Inflammatory macrophage (primary cell): ENCODE data around the gene GALNT2.

Experiments
- DNase-seq, 2 donors: peaks; one replicate each; pipeline ENCODE4 v3.0.0-alpha.2; 2020 to 2022

GALNT2 gene

GRCh38 chr1:230243583-230244353 lies 176.7 kb downstream of the GALNT2 start:
- DNase-seq: no peak

- no peak for DNase-seq
Observed at GRCh38 chr1:230246551-230246950, 179.5 kb downstream of the GALNT2 start.

- no peak for DNase-seq
Observed at GRCh38 chr1:230248016-230248888, 181.2 kb downstream of the GALNT2 start.

DNA sequence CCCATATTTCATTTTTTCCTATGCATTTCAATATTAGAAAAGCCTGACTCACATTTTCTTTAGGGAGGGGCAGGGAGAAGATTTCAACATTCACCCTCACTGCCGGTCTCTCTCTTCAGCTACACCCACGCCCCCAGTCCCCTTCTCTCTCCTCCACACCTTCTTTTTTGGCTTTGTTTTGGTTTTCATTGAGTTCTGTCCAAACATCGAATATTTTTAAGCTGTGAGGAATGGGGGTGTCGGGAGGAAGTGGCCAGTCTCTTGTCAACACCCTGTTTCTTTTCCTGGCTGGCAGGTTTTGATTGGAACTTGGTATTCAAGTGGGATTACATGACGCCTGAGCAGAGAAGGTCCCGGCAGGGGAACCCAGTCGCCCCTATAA lies 181.8 kb downstream of the GALNT2 start:
- no peak for DNase-seq

- DNase-seq: no peak
Observed at GRCh38 chr1:230249695-230250480, 182.8 kb downstream of the GALNT2 start.

- no peak for DNase-seq
Observed at GRCh38 chr1:230250666-230251065, 183.6 kb downstream of the GALNT2 start.

GRCh38 chr1:230251644-230252191 lies 184.7 kb downstream of the GALNT2 start:
- DNase-seq: no peak

- DNase-seq: no peak
Observed at GRCh38 chr1:230253150-230253549, 186.1 kb downstream of the GALNT2 start.

DNA sequence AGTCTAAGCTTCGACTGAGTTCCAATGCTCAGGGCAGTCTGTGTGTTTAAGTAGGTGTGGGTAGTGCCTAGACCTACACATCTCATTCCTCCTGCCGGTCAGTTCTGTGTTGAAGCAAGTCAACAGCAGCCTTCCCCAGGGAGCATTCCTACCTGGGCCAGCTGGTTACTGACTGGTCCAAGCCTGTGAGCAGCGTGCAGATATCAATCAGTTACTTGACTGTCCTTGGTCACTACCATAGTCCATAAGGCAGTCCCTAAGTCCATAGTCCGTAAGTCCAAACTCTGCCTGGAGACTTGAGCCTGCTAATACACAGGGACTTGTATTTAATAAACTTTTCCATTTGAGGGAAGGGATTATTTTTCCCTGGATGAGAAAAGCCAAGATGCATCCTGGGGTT lies 187.2 kb downstream of the GALNT2 start:
- DNase-seq: no peak

DNA sequence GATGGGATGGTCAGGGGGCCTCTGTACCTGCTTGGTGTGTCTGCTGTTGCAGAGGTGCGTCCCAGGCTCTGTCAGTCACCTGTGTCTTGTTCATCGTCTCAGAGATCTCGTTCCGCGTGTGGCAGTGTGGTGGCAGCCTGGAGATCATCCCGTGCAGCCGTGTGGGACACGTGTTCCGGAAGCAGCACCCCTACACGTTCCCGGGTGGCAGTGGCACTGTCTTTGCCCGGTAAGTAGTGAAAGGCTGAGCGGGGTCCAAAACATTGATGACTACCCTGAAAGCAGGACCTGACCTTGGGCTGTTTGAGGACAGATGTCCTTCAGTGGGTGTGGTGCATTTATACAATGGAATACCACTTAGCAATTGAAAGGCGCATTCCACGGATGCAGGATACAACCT lies 188.1 kb downstream of the GALNT2 start:
- DNase-seq: no peak

DNA sequence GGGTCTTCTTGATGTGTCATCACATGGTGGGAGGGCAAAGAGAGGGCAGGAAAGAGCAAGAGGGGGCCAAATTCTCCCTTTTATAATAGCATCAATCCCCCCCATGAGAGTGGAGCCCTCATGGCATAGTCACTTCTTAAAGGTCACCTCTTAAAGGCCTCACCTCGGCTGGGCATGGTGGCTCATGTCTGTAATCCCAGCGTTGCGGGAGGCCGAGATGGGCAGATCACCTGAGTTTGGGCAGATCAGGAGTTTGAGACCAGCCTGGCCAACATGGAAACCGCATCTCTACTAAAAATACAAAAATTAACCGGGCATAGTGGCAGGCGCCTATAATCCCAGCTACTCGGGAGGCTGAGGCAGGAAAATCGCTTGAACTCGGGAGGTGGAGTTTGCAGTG lies 189.0 kb downstream of the GALNT2 start:
- DNase-seq: no peak

DNA sequence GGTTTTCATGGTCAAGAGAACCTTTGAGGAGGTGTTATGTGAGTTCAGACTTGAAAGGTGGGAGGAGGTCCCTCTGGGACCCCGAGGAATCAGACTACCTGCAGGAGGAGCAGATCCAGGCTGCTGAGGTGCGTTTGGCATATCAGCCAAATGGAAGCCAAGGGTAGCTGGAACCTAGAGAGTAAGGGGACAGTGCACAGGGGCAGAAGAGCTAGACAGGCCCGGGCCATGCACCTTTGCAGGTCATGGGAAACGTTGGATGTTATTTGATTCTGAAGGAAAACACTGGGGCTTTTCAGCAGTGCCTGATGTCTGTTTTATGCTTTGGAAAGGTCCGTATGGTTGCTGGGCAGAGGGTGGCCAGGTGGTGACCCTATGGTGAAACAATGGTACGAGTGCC lies 189.9 kb downstream of the GALNT2 start:
- no peak for DNase-seq

- peak; percentile 21 to 45 for DNase-seq
Observed at GRCh38 chr1:230259621-230260020, 192.6 kb downstream of the GALNT2 start.

GRCh38 chr1:230260831-230261230 lies 193.8 kb downstream of the GALNT2 start:
- peak in 1 of 2 donors; percentile 40 for DNase-seq

- no peak for DNase-seq
Observed at GRCh38 chr1:230261928-230262650, 195.1 kb downstream of the GALNT2 start.

- DNase-seq: no peak
Observed at GRCh38 chr1:230262867-230263567, 196.0 kb downstream of the GALNT2 start.

- DNase-seq: no peak
Observed at GRCh38 chr1:230263568-230264195, 196.6 kb downstream of the GALNT2 start.

GRCh38 chr1:230264342-230264741 lies 197.3 kb downstream of the GALNT2 start:
- no peak for DNase-seq

- DNase-seq: no peak
Observed at GRCh38 chr1:230265200-230266115, 198.4 kb downstream of the GALNT2 start.

GRCh38 chr1:230266456-230266855 lies 199.4 kb downstream of the GALNT2 start:
- no peak for DNase-seq
